Mammary epithelial cell (primary cell): ENCODE data around the gene DET1.

Experiments
- CTCF ChIP-seq, 2 donors: IDR thresholded peaks in 1 of 2; conservative IDR thresholded peaks in 1 of 2; 2 replicates each; pipeline ENCODE4 v1.5.1; 2011 to 2012; ENCODE audit warnings: inconsistent platforms in 2 of 2, low read length in 2 of 2, mild to moderate bottlenecking in 2 of 2, control low read depth in 1 of 2, low read depth in 1 of 2; ENCODE audit not compliant: insufficient read depth in 1 of 2; ENCODE audit errors: extremely low read depth in 1 of 2
- EZH2 ChIP-seq: IDR thresholded peaks from 2 replicates; pipeline ENCODE4 v1.6.1; 2012; ENCODE audit warnings: low read length, inconsistent platforms, borderline replicate concordance

GRCh38 chr15:88491158-88491557 lies 55.3 kb downstream of the DET1 start:
- no peak for TF ChIP-seq CTCF (conservative IDR thresholded peaks at IDR 0.05 in 1 of 2, IDR thresholded peaks at IDR 0.05 in 1 of 2; ENCODE audit: extremely low read depth in 1 of 2, insufficient read depth in 1 of 2, low read depth in 1 of 2, low read length in 2 of 2)
- no peak for TF ChIP-seq EZH2
